ENCODE measurements around the gene PRSS1.

- TF ChIP-seq, protein P1, sequence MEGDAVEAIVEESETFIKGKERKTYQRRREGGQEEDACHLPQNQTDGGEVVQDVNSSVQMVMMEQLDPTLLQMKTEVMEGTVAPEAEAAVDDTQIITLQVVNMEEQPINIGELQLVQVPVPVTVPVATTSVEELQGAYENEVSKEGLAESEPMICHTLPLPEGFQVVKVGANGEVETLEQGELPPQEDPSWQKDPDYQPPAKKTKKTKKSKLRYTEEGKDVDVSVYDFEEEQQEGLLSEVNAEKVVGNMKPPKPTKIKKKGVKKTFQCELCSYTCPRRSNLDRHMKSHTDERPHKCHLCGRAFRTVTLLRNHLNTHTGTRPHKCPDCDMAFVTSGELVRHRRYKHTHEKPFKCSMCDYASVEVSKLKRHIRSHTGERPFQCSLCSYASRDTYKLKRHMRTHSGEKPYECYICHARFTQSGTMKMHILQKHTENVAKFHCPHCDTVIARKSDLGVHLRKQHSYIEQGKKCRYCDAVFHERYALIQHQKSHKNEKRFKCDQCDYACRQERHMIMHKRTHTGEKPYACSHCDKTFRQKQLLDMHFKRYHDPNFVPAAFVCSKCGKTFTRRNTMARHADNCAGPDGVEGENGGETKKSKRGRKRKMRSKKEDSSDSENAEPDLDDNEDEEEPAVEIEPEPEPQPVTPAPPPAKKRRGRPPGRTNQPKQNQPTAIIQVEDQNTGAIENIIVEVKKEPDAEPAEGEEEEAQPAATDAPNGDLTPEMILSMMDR (conservative IDR thresholded peaks at IDR 0.05 in 1 of 2, IDR thresholded peaks at IDR 0.05 in 1 of 2; ENCODE audit: extremely low read depth in 1 of 2, insufficient read depth in 1 of 2, low read depth in 1 of 2, low read length in 2 of 2): no peak
- TF ChIP-seq EZH2 (IDR thresholded peaks at IDR 0.05; ENCODE audit: borderline replicate concordance, low read length): no peak
Measured at GRCh38 chr7:142800088-142800487, 50.8 kb downstream of the PRSS1 start.

All from mammary epithelial cell (primary cell).